MM.1S (cell line): ENCODE data around the gene GATAD2B.

ENCODE experiments used
- CTCF ChIP-seq: fragments of 300-600 bp; sonication (generic); IDR thresholded peaks from 2 replicates; pipeline ENCODE4 v1.5.1; 2016; ENCODE audit warnings: antibody characterized with exemption, low read length, mixed read lengths
- EZH2phosphoT487 ChIP-seq: fragments of 300-600 bp; sonication (generic); IDR thresholded peaks from 2 replicates; pipeline ENCODE4 v1.6.1; 2018; ENCODE audit warnings: antibody characterized with exemption, low read length

GRCh38 chr1:153816283-153816889 lies 106.4 kb downstream of the GATAD2B start:
- TF ChIP-seq CTCF (no peak), EZH2phosphoT487 (no peak)
